Measurements from ENCODE around the gene METAP1.

DNA sequence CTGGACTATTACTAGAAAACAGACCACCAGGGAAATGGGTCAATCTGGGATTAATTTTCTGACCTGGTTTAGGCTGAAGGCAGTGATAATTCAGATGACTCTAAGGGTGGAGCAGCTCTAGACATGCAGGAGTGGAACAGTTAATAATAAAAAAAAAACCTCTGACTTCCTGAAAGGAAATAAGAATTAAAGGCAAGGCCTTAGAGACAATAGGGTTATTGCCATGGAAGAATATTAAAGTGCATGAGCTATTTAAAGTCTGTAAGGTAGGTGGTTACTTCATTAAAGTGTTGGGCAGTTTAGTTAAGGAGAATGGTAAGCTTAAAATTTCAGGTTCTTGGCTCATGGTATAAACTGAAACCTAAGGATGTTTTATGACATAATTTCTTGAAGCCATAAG is 107.6 kb downstream of the METAP1 start:
- TF ChIP-seq, protein P1, sequence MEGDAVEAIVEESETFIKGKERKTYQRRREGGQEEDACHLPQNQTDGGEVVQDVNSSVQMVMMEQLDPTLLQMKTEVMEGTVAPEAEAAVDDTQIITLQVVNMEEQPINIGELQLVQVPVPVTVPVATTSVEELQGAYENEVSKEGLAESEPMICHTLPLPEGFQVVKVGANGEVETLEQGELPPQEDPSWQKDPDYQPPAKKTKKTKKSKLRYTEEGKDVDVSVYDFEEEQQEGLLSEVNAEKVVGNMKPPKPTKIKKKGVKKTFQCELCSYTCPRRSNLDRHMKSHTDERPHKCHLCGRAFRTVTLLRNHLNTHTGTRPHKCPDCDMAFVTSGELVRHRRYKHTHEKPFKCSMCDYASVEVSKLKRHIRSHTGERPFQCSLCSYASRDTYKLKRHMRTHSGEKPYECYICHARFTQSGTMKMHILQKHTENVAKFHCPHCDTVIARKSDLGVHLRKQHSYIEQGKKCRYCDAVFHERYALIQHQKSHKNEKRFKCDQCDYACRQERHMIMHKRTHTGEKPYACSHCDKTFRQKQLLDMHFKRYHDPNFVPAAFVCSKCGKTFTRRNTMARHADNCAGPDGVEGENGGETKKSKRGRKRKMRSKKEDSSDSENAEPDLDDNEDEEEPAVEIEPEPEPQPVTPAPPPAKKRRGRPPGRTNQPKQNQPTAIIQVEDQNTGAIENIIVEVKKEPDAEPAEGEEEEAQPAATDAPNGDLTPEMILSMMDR (IDR thresholded peaks at IDR 0.05): no peak
- TF ChIP-seq POLR2A (IDR thresholded peaks at IDR 0.05): no peak

Measured in vagina (tissue), 2 donors.